Trophoblast cell (in vitro differentiated cells and primary cell): ENCODE data around the gene LTA4H.

ENCODE experiments used
- DNase-seq, 2 donors: peaks; one replicate each; pipeline ENCODE4 v3.0.0-alpha.2; 2016
- H2AFZ ChIP-seq: 2 replicates; pipeline ENCODE4 v1.6.1; 2013; ENCODE audit warnings: low read length, moderate library complexity, mild to moderate bottlenecking; ENCODE audit not compliant: insufficient read depth, poor library complexity
- H2AK5ac ChIP-seq: 2 replicates; pipeline ENCODE4 v1.6.1; 2013; ENCODE audit warnings: mild to moderate bottlenecking, low read length
- H2BK120ac ChIP-seq: 2 replicates; pipeline ENCODE4 v1.6.1; 2013; ENCODE audit warnings: low read length, mild to moderate bottlenecking, moderate library complexity; ENCODE audit not compliant: insufficient read depth, poor library complexity
- H2BK12ac ChIP-seq: 2 replicates; pipeline ENCODE4 v1.6.1; 2013; ENCODE audit warnings: mild to moderate bottlenecking, low read length, moderate library complexity
- H2BK5ac ChIP-seq: 2 replicates; pipeline ENCODE4 v1.6.1; 2013; ENCODE audit warnings: low read length, low read depth, moderate library complexity, mild to moderate bottlenecking; ENCODE audit not compliant: poor library complexity
- H3K14ac ChIP-seq: 2 replicates; pipeline ENCODE4 v1.6.1; 2013; ENCODE audit warnings: mild to moderate bottlenecking, low read length
- H3K18ac ChIP-seq: 2 replicates; pipeline ENCODE4 v1.6.1; 2013; ENCODE audit warnings: mild to moderate bottlenecking, low read length
- H3K23ac ChIP-seq: 2 replicates; pipeline ENCODE4 v1.6.1; 2013; ENCODE audit warnings: low read length
- H3K27ac ChIP-seq: 2 replicates; pipeline ENCODE4 v1.5.1; 2013; ENCODE audit warnings: low read depth, mild to moderate bottlenecking, inconsistent platforms, low read length, moderate library complexity
- H3K27me3 ChIP-seq: 2 replicates; pipeline ENCODE4 v1.6.1; 2013; ENCODE audit warnings: inconsistent platforms, mild to moderate bottlenecking, low read length, moderate library complexity; ENCODE audit not compliant: insufficient read depth
- H3K36me3 ChIP-seq, 2 experiments: 1 replicate in 1 of 2; 2 replicates in 1 of 2; pipeline ENCODE4 v1.6.1; 2013; ENCODE audit warnings: low read length in 2 of 2, mild to moderate bottlenecking in 2 of 2, moderate library complexity in 1 of 2; ENCODE audit not compliant: insufficient read depth in 2 of 2, control insufficient read depth in 1 of 2
- H3K4ac ChIP-seq: 2 replicates; pipeline ENCODE4 v1.6.1; 2013; ENCODE audit warnings: low read depth, mild to moderate bottlenecking, low read length, moderate library complexity
- H3K4me1 ChIP-seq, 2 experiments: 1 replicate in 1 of 2; 2 replicates in 1 of 2; pipeline ENCODE4 v1.6.1; 2013; ENCODE audit warnings: low read length in 2 of 2, mild to moderate bottlenecking in 2 of 2, moderate library complexity in 1 of 2; ENCODE audit not compliant: insufficient read depth in 2 of 2, control insufficient read depth in 1 of 2
- H3K4me2 ChIP-seq: 2 replicates; pipeline ENCODE4 v1.6.1; 2013; ENCODE audit warnings: inconsistent platforms, mild to moderate bottlenecking, low read length, moderate library complexity
- H3K4me3 ChIP-seq: 2 replicates; pipeline ENCODE4 v1.5.1; 2013; ENCODE audit warnings: mild to moderate bottlenecking, low read depth, low read length, inconsistent platforms
- H3K79me1 ChIP-seq: one replicate; pipeline ENCODE4 v1.6.1; 2013; ENCODE audit warnings: low read length
- H3K79me2 ChIP-seq: 2 replicates; pipeline ENCODE4 v1.6.1; 2013; ENCODE audit warnings: low read length, mild to moderate bottlenecking; ENCODE audit not compliant: control insufficient read depth, insufficient read depth, poor library complexity
- H3K9ac ChIP-seq: 2 replicates; pipeline ENCODE4 v1.6.1; 2013; ENCODE audit warnings: mild to moderate bottlenecking, low read length
- H3K9me3 ChIP-seq: 2 replicates; pipeline ENCODE4 v1.6.1; 2013; ENCODE audit warnings: low read depth, mild to moderate bottlenecking, control low read depth, inconsistent platforms, low read length; ENCODE audit not compliant: insufficient read depth
- H4K12ac ChIP-seq: 2 replicates; pipeline ENCODE4 v1.6.1; 2013; ENCODE audit warnings: low read depth, mild to moderate bottlenecking, low read length, moderate library complexity
- H4K8ac ChIP-seq: 2 replicates; pipeline ENCODE4 v1.6.1; 2013; ENCODE audit warnings: low read depth, mild to moderate bottlenecking, low read length, moderate library complexity
- H4K91ac ChIP-seq: one replicate; pipeline ENCODE4 v1.6.1; 2013; ENCODE audit warnings: low read depth, mild to moderate bottlenecking, low read length, moderate library complexity
- WGBS: extraction: QIAGEN DNeasy Blood & Tissue Kit; methylation state at CpG from one replicate; pipeline ENCODE4 v1.1.7; 2013; ENCODE audit warnings: missing lambda C conversion rate; ENCODE audit not compliant: insufficient read length, insufficient coverage; ENCODE audit errors: extremely low coverage; 5-methylcytosine and 5-hydroxymethylcytosine counted together

Gene LTA4H

GRCh38 chr12:95953000-95953399 lies 82.4 kb downstream of the LTA4H start:
- Histone ChIP-seq H2BK5ac (no peak overlapping the region), H3K36me3 (no peaks in the 10 kb centered on the region), H2AK5ac (no peak overlapping the region), H3K4me1 (no peaks in the 10 kb centered on the region), H3K4me3 (no peak overlapping the region), H3K23ac (no peak overlapping the region), H2BK12ac (no peak overlapping the region), H3K79me2 (no peaks in the 10 kb centered on the region), H2BK120ac (no peak overlapping the region), H3K18ac (no peak overlapping the region), H4K12ac (no peak overlapping the region), H2AFZ (no peak overlapping the region), H3K9ac (no peak overlapping the region), H4K91ac (no peak overlapping the region), H3K27ac (no peak overlapping the region), H3K9me3 (peaks cover 2% of the 10 kb centered on the region), H3K27me3 (no peaks in the 10 kb centered on the region), H3K14ac (no peak overlapping the region), H4K8ac (no peak overlapping the region), H3K4me2 (no peak overlapping the region), H3K79me1 (no peaks in the 10 kb centered on the region), H3K4ac (no peak overlapping the region)
- no CpG with 5 or more reads among the region's 1 CpG for WGBS
- DNase-seq, result no peak

GRCh38 chr12:95951515-95951914 lies 83.9 kb downstream of the LTA4H start:
- no peak overlapping the region for H3K4me3 ChIP-seq

More at GRCh38 chr12:95951515-95951914, 83.9 kb downstream of the LTA4H start:
- Histone ChIP-seq H4K91ac (no peak overlapping the region), H2BK120ac (no peak overlapping the region), H3K18ac (no peak overlapping the region), H2AFZ (no peak overlapping the region), H3K27me3 (no peaks in the 10 kb centered on the region), H3K79me2 (no peaks in the 10 kb centered on the region), H3K36me3 (no peaks in the 10 kb centered on the region), H2BK12ac (no peak overlapping the region), H3K9me3 (peaks cover under 1% of the 10 kb centered on the region), H2AK5ac (no peak overlapping the region), H3K4me1 (no peaks in the 10 kb centered on the region), H2BK5ac (no peak overlapping the region), H4K8ac (no peak overlapping the region), H3K79me1 (no peaks in the 10 kb centered on the region), H3K4ac (no peak overlapping the region), H3K27ac (no peak overlapping the region), H3K14ac (no peak overlapping the region), H4K12ac (no peak overlapping the region), H3K23ac (no peak overlapping the region), H3K4me2 (no peak overlapping the region), H3K9ac (no peak overlapping the region)
- DNase-seq, result no peak
